KMS-11 (cell line): ENCODE data around the gene E2F7.

Experiments used
- H2AFZ ChIP-seq: fragments of 200-600 bp; sonication (generic); 2 replicates; pipeline ENCODE4 v1.6.1; 2016; ENCODE audit warnings: antibody characterized with exemption, mixed run types, low read depth
- H3K27ac ChIP-seq: fragments of 200-600 bp; sonication (generic); 2 replicates; pipeline ENCODE4 v1.6.1; 2016; ENCODE audit warnings: mild to moderate bottlenecking, mixed run types
- H3K27me3 ChIP-seq: fragments of 200-600 bp; sonication (generic); 2 replicates; pipeline ENCODE4 v1.6.1; 2017; ENCODE audit warnings: mild to moderate bottlenecking, low read depth, mixed run types, moderate library complexity; ENCODE audit not compliant: insufficient read depth
- H3K36me3 ChIP-seq: fragments of 200-600 bp; sonication (generic); 2 replicates; pipeline ENCODE4 v1.6.1; 2017; ENCODE audit warnings: mild to moderate bottlenecking, mixed run types; ENCODE audit not compliant: insufficient read depth
- H3K4me1 ChIP-seq: fragments of 200-600 bp; sonication (generic); 2 replicates; pipeline ENCODE4 v1.6.1; 2016; ENCODE audit warnings: mild to moderate bottlenecking, low read depth, mixed run types; ENCODE audit not compliant: poor library complexity, severe bottlenecking
- H3K4me2 ChIP-seq: fragments of 200-600 bp; sonication (generic); 2 replicates; pipeline ENCODE4 v1.7.0; 2016; ENCODE audit warnings: mild to moderate bottlenecking, mixed run types
- H3K4me3 ChIP-seq: fragments of 200-600 bp; sonication (generic); IDR thresholded peaks from 2 replicates; pipeline ENCODE4 v1.6.1; 2017; ENCODE audit warnings: low read depth, low read length, mixed read lengths; ENCODE audit not compliant: insufficient read depth
- H3K79me2 ChIP-seq: fragments of 200-600 bp; sonication (generic); 2 replicates; pipeline ENCODE4 v1.6.1; 2016; ENCODE audit warnings: low read depth, mixed run types; ENCODE audit not compliant: insufficient read depth
- H3K9ac ChIP-seq: fragments of 200-600 bp; sonication (generic); 2 replicates; pipeline ENCODE4 v1.6.1; 2016; ENCODE audit warnings: mild to moderate bottlenecking, mixed run types
- H4K20me1 ChIP-seq: fragments of 200-600 bp; sonication (generic); 2 replicates; pipeline ENCODE4 v1.6.1; 2016; ENCODE audit warnings: mild to moderate bottlenecking, mixed run types; ENCODE audit not compliant: insufficient read depth
- CTCF ChIP-seq: fragments of 200-600 bp; sonication (generic); conservative IDR thresholded peaks from 2 replicates; pipeline ENCODE4 v1.6.1; 2017; ENCODE audit warnings: low read depth, mild to moderate bottlenecking, antibody characterized with exemption, low read length, moderate library complexity, mixed read lengths

E2F7 gene

GRCh38 chr12:76976777-76977382 lies 88.5 kb downstream of the E2F7 start:
- Histone ChIP-seq H3K4me1 (no peaks in the 10 kb centered on the region), H3K4me2 (no peak overlapping the region), H3K27ac (no peak overlapping the region), H3K79me2 (no peaks in the 10 kb centered on the region), H3K27me3 (no peaks in the 10 kb centered on the region), H3K4me3 (no peak overlapping the region), H3K9ac (no peak overlapping the region), H2AFZ (no peak overlapping the region), H4K20me1 (no peaks in the 10 kb centered on the region), H3K36me3 (no peaks in the 10 kb centered on the region)
- TF ChIP-seq CTCF, result no peak
